HG03571 (cell line): Measurements from ENCODE around the gene SLC7A8.
"Not testable (repeated sequence)": the region's sequence is repeated elsewhere in the genome, so short reads cannot be mapped to it uniquely, and the experiment has no call there.

Experiments used
- ATAC-seq: cut with Tn5 transposase; IDR thresholded peaks from one replicate; pipeline ENCODE4 v1.9.1; 2021; ENCODE audit not compliant: unreplicated experiment

Gene SLC7A8

GRCh38 chr14:23115039-23115731, 68.3 kb downstream of the SLC7A8 start:
- ATAC-seq: no peak

GRCh38 chr14:23114669-23115038, 68.8 kb downstream of the SLC7A8 start:
- no peak for ATAC-seq

DNA sequence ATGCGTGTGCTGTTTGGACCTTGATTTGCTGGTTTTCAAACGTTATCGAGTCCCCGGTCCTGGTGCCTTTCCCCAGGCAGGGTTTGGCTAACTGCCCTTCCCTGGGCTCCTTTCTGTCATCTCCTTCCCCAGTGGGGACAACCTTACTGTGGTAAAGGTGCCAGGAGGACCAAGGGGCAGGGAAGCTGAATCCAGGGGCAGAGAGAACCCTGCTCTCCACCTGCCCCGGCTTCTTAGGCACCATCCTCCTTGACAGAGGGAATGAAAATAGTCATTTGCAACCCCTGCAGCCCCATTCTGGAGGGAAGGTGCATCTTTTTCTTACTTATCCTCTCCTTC, 69.4 kb downstream of the SLC7A8 start:
- ATAC-seq: no peak

DNA sequence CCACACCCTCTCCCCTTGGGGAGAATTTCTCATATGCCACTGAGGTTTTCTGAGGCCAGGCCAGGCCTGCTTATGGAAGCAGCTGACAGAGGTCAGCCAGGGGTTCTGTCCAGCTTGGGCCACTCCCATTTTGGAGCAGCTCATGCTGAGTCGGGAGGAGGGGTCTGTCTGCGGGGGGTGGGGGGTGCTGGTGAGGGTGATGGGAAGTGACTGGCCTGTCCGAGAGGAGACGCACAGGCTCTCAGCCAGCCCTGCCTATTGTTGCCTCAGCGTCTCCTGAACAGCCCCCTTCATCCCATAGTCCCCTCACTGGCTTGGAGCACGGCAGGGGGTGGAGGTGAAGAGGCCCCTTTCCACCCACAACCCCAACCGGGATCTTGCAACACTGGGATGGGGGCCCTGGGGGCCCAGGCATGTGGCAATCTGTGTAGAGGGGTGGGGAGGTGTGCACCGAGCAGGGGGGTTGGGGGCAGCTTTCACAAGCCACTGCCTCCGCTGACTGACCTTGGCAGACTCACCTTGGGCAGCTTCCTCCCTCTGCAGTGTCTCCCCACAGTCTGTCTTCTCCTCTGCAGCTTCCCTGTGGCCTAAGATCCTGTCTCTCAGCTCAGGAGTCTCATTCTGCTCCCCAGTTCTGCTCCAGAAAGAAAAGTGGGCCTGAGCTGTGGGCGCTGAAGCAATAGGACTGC, 69.9 kb downstream of the SLC7A8 start:
- ATAC-seq: no peak

DNA sequence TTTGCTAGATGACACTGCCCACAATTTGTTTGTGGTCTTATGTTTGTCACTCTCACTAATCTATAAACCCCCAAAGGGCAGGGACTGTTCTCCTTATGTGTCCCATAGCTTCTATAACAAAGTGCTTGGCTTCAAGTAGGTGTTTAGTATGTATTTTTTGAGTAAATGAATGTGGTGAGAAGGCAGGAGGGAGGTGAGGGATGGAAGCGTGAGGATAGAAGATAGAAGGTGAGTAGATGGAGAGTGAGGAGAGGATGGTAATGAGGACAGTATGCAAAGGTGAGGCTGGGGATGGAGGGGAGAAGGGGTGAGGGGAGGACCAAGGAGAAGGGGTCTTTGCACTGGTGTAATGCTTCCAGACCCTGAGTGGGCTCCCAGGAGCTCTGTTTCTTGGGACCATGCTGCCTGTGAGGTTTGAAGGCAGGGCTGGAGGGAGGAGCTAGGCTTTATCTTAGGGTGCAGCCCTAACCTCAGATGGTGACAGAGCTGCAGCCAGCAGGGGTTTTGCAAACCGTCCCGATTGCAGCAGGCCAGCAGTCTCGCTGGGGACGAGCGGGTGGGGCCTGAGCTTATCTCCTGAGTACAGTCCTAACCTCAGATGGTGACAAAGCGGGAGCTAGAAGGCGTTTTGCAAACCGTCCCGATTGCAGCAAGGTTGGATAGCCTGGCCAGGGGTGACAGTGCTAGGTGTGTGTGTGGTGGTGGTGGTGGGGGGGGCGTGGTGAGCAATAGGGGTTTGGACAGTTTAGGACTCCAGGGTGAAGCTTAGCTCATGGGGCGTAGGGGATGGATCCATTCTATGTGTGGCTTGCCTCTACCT, 70.9 kb downstream of the SLC7A8 start:
- ATAC-seq: no peak

DNA sequence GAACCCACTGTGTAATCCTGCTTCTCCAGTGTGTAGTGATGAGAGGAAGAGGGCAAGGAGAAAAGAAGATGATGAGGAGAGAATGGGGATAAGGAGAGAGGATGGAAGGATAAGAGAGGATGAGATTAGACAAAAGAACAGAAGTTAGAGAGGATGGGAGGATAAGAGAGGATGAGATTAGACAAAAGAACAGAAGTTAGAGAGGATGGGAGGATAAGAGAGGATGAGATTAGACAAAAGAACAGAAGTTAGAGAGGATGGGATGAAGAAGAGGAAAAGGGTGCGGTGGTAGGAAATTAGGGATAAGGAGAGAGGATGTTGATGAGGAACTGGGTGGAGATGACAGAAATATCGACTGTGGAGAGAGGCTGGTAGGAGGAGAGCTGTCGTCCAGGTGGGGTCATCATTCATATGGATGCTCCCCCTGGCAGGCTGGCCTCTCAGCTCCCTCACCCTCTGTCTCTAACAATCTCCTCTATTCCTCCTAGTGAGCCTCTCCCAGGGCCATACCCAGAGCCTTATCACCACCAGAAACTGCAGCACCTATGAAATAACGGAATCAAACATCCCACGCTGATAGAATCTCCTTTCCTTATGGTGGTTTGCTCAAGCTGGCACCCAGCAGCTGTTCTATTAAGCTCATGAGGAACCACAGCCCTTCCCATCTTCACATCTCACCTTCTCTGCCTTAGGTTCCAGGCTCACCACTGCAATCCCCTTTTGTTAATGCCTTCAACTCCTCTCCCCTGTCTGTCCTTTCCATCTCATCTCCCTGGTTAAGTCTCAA, 72.7 kb downstream of the SLC7A8 start:
- no peak for ATAC-seq

- ATAC-seq: no peak
These were observed 73.7 kb downstream of the SLC7A8 start for GRCh38 chr14:23109769-23110168.

DNA sequence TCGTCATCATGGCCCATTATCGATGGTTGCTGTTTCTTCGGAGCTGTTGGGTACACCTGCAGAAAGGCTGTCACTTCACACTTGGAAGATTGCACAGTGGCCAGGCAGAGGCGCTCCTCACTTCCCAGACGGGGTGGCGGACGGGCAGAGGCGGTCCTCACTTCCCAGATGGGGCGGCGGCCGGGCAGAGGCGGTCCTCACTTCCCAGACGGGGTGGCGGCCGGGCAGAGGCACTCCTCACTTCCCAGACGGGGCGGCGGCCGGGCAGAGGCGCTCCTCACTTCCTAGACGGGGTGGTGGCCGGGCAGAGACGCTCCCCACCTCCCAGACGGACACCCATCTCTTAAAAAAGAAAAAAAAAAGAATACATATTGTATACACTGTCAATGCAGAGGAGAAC, 75.3 kb downstream of the SLC7A8 start:
- not testable (repeated sequence) for ATAC-seq

DNA sequence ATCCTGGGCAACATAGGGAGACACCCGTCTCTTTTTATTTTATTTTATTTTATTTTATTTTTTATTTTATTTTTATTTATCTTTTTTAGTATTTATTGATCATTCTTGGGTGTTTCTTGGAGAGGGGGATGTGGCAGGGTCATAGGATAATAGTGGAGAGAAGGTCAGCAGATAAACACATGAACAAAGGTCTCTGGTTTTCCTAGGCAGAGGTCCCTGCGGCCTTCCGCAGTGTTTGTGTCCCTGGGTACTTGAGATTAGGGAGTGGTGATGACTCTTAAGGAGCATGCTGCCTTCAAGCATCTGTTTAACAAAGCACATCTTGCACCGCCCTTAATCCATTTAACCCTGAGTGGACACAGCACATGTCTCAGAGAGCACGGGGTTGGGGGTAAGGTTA, 75.8 kb downstream of the SLC7A8 start:
- ATAC-seq: not testable (repeated sequence)

- no peak for ATAC-seq
These were observed 76.8 kb downstream of the SLC7A8 start for GRCh38 chr14:23106747-23107045.

DNA sequence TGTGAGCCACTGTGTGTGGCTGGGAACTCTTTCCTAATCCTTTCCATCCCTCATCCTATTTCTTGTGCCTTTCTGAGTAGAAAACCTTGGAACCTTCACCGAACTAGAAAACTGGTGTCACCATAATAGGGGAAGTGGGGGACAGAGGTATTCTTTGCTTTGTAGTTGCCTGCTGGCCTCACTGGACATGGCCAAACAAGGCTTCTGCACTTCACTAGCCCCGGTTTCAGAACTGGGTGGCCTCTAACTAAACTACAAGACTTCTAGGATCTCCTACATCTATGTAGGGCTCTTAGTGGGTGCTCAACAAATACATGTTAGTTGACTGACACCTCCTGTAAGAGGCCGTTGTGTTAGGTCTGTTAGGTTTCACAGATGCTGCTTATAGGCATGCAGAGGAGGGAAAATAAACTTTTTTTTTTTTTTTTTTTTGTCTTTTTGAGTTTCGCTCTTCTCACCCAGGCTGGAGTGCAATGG, 78.1 kb downstream of the SLC7A8 start:
- ATAC-seq: no peak

DNA sequence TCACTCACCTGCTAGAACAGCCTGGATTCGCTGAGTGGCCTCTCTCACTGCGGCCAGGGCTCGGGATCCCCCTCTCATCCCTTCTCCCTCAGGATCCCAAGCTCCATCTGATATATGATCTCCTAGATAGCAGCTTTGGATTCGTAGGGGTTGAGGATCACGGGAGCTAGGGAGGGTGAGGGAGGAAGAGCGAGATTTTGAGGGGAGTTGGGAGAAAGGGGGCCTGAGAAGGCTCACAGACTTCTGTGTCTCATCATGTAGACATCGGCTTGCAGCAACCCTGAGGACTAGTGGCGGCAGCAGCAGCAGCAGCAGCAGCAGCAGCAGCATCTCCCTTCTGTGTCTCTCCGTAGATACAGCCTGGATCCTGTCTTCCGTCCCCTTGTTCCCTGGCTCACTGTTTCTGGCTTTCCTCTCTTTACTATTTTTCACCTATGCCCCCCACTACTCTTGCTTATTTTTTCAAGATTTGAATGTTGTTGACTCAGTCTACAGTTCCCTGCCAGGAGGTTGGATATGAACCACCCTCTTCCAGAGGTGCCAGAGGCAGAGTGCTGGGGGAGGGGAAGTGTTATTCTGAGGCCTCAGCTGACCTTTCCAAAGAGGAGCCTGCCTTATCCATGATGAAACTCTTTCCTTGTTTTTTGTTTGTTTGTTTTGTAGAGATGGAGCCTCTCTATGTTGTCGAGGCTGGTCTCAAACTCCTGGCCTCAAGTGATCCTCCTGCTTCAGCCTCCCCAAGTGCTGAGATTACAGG, 78.7 kb downstream of the SLC7A8 start, which contains the start of gene CIROP:
Gene CIROP (minus strand): TSS at position 399 of the 757 bp plus-strand sequence. CDS start 69 bp downstream, at position 330.
- ATAC-seq: no peak

DNA sequence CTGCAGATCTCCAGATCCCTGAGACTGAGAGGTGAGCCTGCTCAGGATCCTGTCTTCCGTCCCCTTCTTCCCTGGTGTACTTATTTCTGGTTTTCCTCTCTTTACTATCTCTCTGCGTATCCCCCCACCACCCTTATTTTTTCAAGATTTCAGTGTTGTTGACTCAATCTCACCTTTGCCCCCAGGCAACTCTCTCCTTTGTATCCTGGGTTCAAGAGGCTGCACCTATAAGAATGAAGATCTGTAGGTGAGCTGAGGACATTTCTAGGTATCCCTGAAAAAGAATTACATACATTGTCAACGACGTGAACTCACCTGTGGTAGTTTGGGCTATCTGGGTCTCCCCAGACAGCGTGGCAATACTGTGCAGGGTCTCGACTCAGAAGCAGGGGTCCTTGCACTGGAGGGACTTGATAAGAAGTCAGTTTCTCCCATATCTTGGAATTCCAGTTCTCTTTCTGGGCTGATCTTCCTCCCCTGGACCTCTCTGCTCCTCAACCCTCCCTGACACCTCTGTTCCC, 79.3 kb downstream of the SLC7A8 start:
- ATAC-seq: no peak

- ATAC-seq: no peak
These were observed 79.9 kb downstream of the SLC7A8 start for GRCh38 chr14:23103581-23103980.

DNA sequence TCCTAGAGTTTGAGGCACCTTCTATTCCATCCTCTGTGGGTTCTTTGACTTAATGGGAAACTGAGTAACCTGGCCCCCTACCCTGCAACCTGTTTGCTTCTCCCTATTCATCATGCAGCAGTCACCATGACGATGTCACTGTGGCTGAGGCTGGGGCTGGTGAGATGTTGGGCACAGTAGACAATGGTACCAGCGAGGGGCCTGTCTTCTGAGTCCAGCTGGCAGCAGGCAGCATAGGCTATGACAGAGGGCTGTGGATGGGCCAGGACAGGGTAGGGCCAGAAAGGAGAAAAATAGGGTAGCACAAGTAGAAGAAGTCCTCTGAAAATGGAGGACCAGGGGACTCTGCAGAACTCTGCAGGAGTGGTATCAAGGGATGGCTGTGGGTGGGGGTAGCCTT, 80.7 kb downstream of the SLC7A8 start:
- no peak for ATAC-seq

DNA sequence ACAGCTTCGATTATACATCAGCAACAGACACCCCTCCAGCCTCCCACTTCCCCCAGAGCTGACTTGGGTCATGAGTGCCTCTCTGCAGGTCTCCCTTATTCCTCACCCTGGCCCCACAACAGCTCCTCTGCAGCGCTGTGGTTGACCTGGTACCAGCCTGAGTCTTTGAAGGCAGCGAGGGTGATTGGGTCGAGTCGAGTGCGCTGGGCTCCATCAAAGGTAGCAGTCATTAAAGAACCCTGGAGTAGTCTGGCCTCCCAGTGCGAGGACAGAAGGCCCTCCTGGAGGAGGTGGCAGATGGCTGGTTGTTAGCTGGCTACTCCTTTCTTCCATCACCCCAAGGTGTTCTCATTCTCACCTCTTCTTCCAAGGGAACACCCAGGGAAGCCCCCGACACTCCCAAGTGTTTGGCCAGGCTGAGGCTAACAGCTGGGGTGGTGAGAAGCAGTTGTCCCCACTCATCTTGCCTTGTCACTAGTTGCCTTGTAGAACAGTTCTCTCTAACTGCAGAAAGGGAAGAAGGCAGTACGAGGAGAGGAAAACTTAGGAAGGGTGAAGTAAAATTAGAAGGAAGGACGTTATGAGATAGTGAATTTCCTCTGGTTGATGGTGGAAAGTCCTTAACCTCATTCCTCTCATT, 81.4 kb downstream of the SLC7A8 start:
- ATAC-seq: no peak

GRCh38 chr14:23101213-23101970, 82.1 kb downstream of the SLC7A8 start:
- no peak for ATAC-seq

- ATAC-seq: no peak
These were observed 84.1 kb downstream of the SLC7A8 start for GRCh38 chr14:23099212-23099861.

DNA sequence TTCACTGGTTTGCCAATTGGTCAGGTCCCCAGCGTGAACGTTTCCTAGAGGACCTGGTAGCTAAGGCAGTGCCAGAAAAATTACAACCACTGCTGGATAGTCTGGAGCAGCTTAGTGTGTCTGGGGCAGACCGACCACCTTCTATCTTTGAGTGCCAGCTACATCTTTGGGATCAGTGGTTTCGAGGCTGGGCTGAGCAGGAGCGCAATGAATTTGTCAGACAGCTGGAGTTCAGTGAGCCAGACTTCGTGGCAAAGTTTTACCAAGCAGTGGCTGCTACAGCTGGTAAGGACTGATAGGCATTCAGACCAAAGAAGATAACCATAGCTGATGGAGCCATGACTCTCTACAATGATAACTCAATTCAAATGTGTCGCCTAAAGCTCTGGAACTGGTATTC, 85.7 kb downstream of the SLC7A8 start:
- ATAC-seq: no peak
